Tibial artery (tissue), 4 donors: Measurements from ENCODE around the gene CRYGC.

Experiments
- DNase-seq, 2 donors: peaks; one replicate each; pipeline ENCODE4 v3.0.0-alpha.2; 2019
- H3K27ac ChIP-seq, 2 donors: fragments of 200-600 bp; sonication (generic) in 1 of 2; 1 replicate in 1 of 2; 2 replicates in 1 of 2; pipeline ENCODE4 v1.5.1; 2018 to 2019; ENCODE audit warnings: mild to moderate bottlenecking in 1 of 2
- H3K27me3 ChIP-seq, 2 donors: fragments of 200-600 bp; sonication (generic) in 1 of 2; one replicate each; pipeline versions ENCODE4 v1.5.1 to v1.6.0; 2016 to 2019
- H3K36me3 ChIP-seq, 3 donors: fragments of 200-600 bp; sonication (generic) in 2 of 3; one replicate each; pipeline ENCODE4 v1.5.1; 2016 to 2019; ENCODE audit warnings: mild to moderate bottlenecking in 2 of 3
- H3K4me1 ChIP-seq, 4 donors: fragments of 200-600 bp; sonication (generic) in 2 of 4; 1 replicate in 3 of 4; 2 replicates in 1 of 4; pipeline ENCODE4 v1.5.1; 2016 to 2019
- H3K4me3 ChIP-seq, 2 donors: fragments of 200-600 bp; sonication (generic) in 1 of 2; 1 replicate in 1 of 2; 2 replicates in 1 of 2; pipeline ENCODE4 v1.5.1; 2018 to 2019; ENCODE audit warnings: mild to moderate bottlenecking in 2 of 2
- H3K9me3 ChIP-seq, 3 donors: fragments of 200-600 bp; sonication (generic) in 1 of 3; one replicate each; pipeline ENCODE4 v1.5.1; 2016 to 2019
- CTCF ChIP-seq, 2 experiments: fragments of 200-600 bp in 1 of 2; fragments of 450-650 bp in 1 of 2; IDR thresholded peaks; one replicate each; pipeline ENCODE4 v1.5.1; 2017 to 2019; ENCODE audit warnings: antibody characterized with exemption in 2 of 2, mild to moderate bottlenecking in 1 of 2, moderate library complexity in 1 of 2
- intact Hi-C: fragments of 100-400 bp; cut with DNase I; formaldehyde crosslinking; loops from one replicate; pipeline ENCODE4 v1.15.0; 2023; ENCODE audit warnings: low total_unique reads

The CRYGC gene

GRCh38 chr2:208097313-208097712 lies 32.3 kb downstream of the CRYGC start:
- no peaks in the 10 kb centered on the region for H3K4me1 ChIP-seq
- H3K4me3 ChIP-seq: no peak overlapping the region
- DNase-seq: no peak
- TF ChIP-seq CTCF (IDR thresholded peaks at IDR 0.05): no peak
- H3K27me3 ChIP-seq: no peaks in the 10 kb centered on the region
- H3K36me3 ChIP-seq: no peaks in the 10 kb centered on the region
- no peak overlapping the region for H3K27ac ChIP-seq
- intact Hi-C loops: no loop called here
- H3K9me3 ChIP-seq: no peaks in the 10 kb centered on the region

GRCh38 chr2:208096080-208096479 lies 33.5 kb downstream of the CRYGC start:
- H3K36me3 ChIP-seq: no peaks in the 10 kb centered on the region
- no peak for TF ChIP-seq CTCF (IDR thresholded peaks at IDR 0.05)
- H3K4me3 ChIP-seq: no peak overlapping the region
- no peaks in the 10 kb centered on the region for H3K4me1 ChIP-seq
- H3K27me3 ChIP-seq: no peaks in the 10 kb centered on the region
- DNase-seq: no peak
- intact Hi-C loops: no loop called here
- no peaks in the 10 kb centered on the region for H3K9me3 ChIP-seq
- H3K27ac ChIP-seq: no peak overlapping the region

- H3K4me3 ChIP-seq: no peak overlapping the region
- H3K9me3 ChIP-seq: no peaks in the 10 kb centered on the region
- no peak for TF ChIP-seq CTCF (IDR thresholded peaks at IDR 0.05)
- H3K4me1 ChIP-seq: no peaks in the 10 kb centered on the region
- H3K36me3 ChIP-seq: no peaks in the 10 kb centered on the region
- no peaks in the 10 kb centered on the region for H3K27me3 ChIP-seq
- H3K27ac ChIP-seq: no peak overlapping the region
- intact Hi-C loops: no loop called here
- DNase-seq: no peak
These were observed 36.5 kb downstream of the CRYGC start for GRCh38 chr2:208093128-208093527.

- Histone ChIP-seq H3K36me3 (no peaks in the 10 kb centered on the region), H3K27me3 (no peaks in the 10 kb centered on the region), H3K4me3 (no peak overlapping the region), H3K9me3 (no peaks in the 10 kb centered on the region), H3K4me1 (no peaks in the 10 kb centered on the region), H3K27ac (no peak overlapping the region)
- TF ChIP-seq CTCF (IDR thresholded peaks at IDR 0.05): no peak
- intact Hi-C loops: no loop called here
- DNase-seq: no peak
These were observed 37.4 kb downstream of the CRYGC start for GRCh38 chr2:208092093-208092832.

- Histone ChIP-seq H3K4me1 (no peaks in the 10 kb centered on the region), H3K36me3 (no peaks in the 10 kb centered on the region), H3K4me3 (no peak overlapping the region), H3K27ac (no peak overlapping the region), H3K27me3 (no peaks in the 10 kb centered on the region), H3K9me3 (no peaks in the 10 kb centered on the region)
- intact Hi-C loops: no loop called here
- DNase-seq: no peak
- TF ChIP-seq CTCF (IDR thresholded peaks at IDR 0.05): no peak
These were observed 39.2 kb downstream of the CRYGC start for GRCh38 chr2:208090420-208090819.

GRCh38 chr2:208086029-208086428 lies 43.6 kb downstream of the CRYGC start:
- TF ChIP-seq CTCF (IDR thresholded peaks at IDR 0.05): no peak
- Histone ChIP-seq H3K36me3 (no peaks in the 10 kb centered on the region), H3K27me3 (no peaks in the 10 kb centered on the region), H3K27ac (no peak overlapping the region), H3K4me3 (no peak overlapping the region), H3K4me1 (no peaks in the 10 kb centered on the region), H3K9me3 (no peaks in the 10 kb centered on the region)
- intact Hi-C loops: no loop called here
- DNase-seq: no peak
